Endodermal cell (in vitro differentiated cells): Measurements from ENCODE around the gene LRRC32. TPM values are rescaled to one million over a fixed set of nuclear protein-coding genes. Genes with fewer than 3 reads are reported as not detected.

Experiments
- DNase-seq: peaks from one replicate; pipeline ENCODE4 v3.0.0-alpha.2; 2017
- H3K27ac ChIP-seq: 2 replicates; pipeline ENCODE4 v1.5.1; 2013; ENCODE audit warnings: mild to moderate bottlenecking, low read depth, low read length, moderate library complexity
- H3K27me3 ChIP-seq: 2 replicates; pipeline ENCODE4 v1.6.1; 2013; ENCODE audit warnings: mild to moderate bottlenecking, low read length, moderate library complexity; ENCODE audit not compliant: insufficient read depth, control insufficient read depth, poor library complexity, severe bottlenecking
- H3K36me3 ChIP-seq: 2 replicates; pipeline ENCODE4 v1.7.0; 2013; ENCODE audit warnings: mild to moderate bottlenecking, low read length, moderate library complexity; ENCODE audit not compliant: control insufficient read depth, insufficient read depth
- H3K4me1 ChIP-seq: one replicate; pipeline ENCODE4 v1.7.0; 2013; ENCODE audit warnings: low read length; ENCODE audit not compliant: control insufficient read depth, insufficient read depth
- H3K4me3 ChIP-seq: 2 replicates; pipeline ENCODE4 v1.5.1; 2013; ENCODE audit warnings: mild to moderate bottlenecking, low read length, moderate library complexity
- H3K9ac ChIP-seq: 2 replicates; pipeline ENCODE4 v1.6.1; 2013; ENCODE audit warnings: mild to moderate bottlenecking, low read length, moderate library complexity; ENCODE audit not compliant: poor library complexity, severe bottlenecking; ENCODE audit errors: extremely low read depth
- H3K9me3 ChIP-seq: 2 replicates; pipeline ENCODE4 v1.6.1; 2013; ENCODE audit warnings: mild to moderate bottlenecking, low read length, moderate library complexity; ENCODE audit not compliant: control insufficient read depth
- H3K27ac Mint-ChIP-seq: 2 replicates; pipeline ENCODE4 v1.8.0; 2020; ENCODE audit warnings: mixed read lengths
- H3K27me3 Mint-ChIP-seq: 2 replicates; pipeline ENCODE4 v1.8.0; 2021; ENCODE audit warnings: mild to moderate bottlenecking, mixed read lengths; ENCODE audit not compliant: insufficient read depth
- H3K36me3 Mint-ChIP-seq: 2 replicates; pipeline ENCODE4 v1.8.0; 2020; ENCODE audit warnings: low read depth, mixed read lengths
- H3K4me1 Mint-ChIP-seq: 2 replicates; pipeline ENCODE4 v1.8.0; 2020; ENCODE audit warnings: mixed read lengths
- H3K4me3 Mint-ChIP-seq: 2 replicates; pipeline ENCODE4 v1.8.0; 2020; ENCODE audit warnings: mild to moderate bottlenecking, moderate library complexity, mixed read lengths
- H3K9me3 Mint-ChIP-seq: 2 replicates; pipeline ENCODE4 v1.8.0; 2020; ENCODE audit warnings: mild to moderate bottlenecking, mixed read lengths
- CTCF ChIP-seq: fragments of 200-600 bp; sonication (generic); conservative IDR thresholded peaks from 2 replicates; pipeline ENCODE4 v1.5.0; 2021; ENCODE audit warnings: antibody characterized with exemption, mild to moderate bottlenecking
- WGBS, 2 experiments: methylation state at CpG; one replicate each; pipeline versions ENCODE4 v1.1.5 to v1.1.7; 2013; ENCODE audit warnings: missing lambda C conversion rate in 2 of 2, mixed read lengths in 1 of 2; ENCODE audit not compliant: insufficient coverage in 1 of 2, insufficient read length in 1 of 2; 5-methylcytosine and 5-hydroxymethylcytosine counted together
- total RNA-seq, 2 donors: library from RNA; stranded (reverse); fragmentation: NEBNext Ultra II Directional in 1 of 2; extraction: Animal tissue kit (Norgen Biotek cat#: 25700) in 1 of 2; gene quantifications; 2 replicates in 1 of 2; 3 replicates in 1 of 2; pipeline ENCODE4 v1.2.1, GENCODE V29; 2021

LRRC32 gene
- total RNA-seq, 2 donors from 2014 or later, result 1.3 to 1.6 TPM

GRCh38 chr11:76617553-76618265, 52.8 kb downstream of the LRRC32 start:
- no peak for TF ChIP-seq CTCF
- H3K36me3 ChIP-seq, result no peaks in the 10 kb centered on the region
- 85 to 89% methylated on average over 5 to 7 of the region's 7 CpGs for WGBS, 2 experiments
- H3K4me1 ChIP-seq, result no peaks in the 10 kb centered on the region
- Mint-ChIP-seq H3K9me3 (peaks cover 15% of the 10 kb centered on the region), H3K4me3 (no peak overlapping the region), H3K27ac (no peak overlapping the region), H3K27me3 (no peaks in the 10 kb centered on the region), H3K36me3 (no peaks in the 10 kb centered on the region), H3K4me1 (peaks cover 1% of the 10 kb centered on the region)
- no peak overlapping the region for H3K9ac ChIP-seq
- no peak overlapping the region for H3K4me3 ChIP-seq
- DNase-seq, result peak; percentile 7
- no peak overlapping the region for H3K27ac ChIP-seq
- peaks cover 8% of the 10 kb centered on the region for H3K9me3 ChIP-seq
- no peaks in the 10 kb centered on the region for H3K27me3 ChIP-seq

GRCh38 chr11:76616676-76617552, 53.6 kb downstream of the LRRC32 start:
- Histone ChIP-seq H3K4me3 (no peak overlapping the region), H3K36me3 (no peaks in the 10 kb centered on the region), H3K9ac (no peak overlapping the region), H3K4me1 (no peaks in the 10 kb centered on the region), H3K27me3 (no peaks in the 10 kb centered on the region), H3K27ac (no peak overlapping the region), H3K9me3 (peaks cover 8% of the 10 kb centered on the region)
- peaks cover 1% of the 10 kb centered on the region for H3K4me1 Mint-ChIP-seq
- WGBS, 2 experiments, result 90 to 92% methylated on average over 9 to 10 of the region's 10 CpGs
- peak; percentile 26 for DNase-seq
- H3K9me3 Mint-ChIP-seq, result peaks cover 15% of the 10 kb centered on the region
- no peaks in the 10 kb centered on the region for H3K27me3 Mint-ChIP-seq
- no peak overlapping the region for H3K27ac Mint-ChIP-seq
- H3K36me3 Mint-ChIP-seq, result no peaks in the 10 kb centered on the region
- no peak overlapping the region for H3K4me3 Mint-ChIP-seq
- no peak for TF ChIP-seq CTCF

DNA sequence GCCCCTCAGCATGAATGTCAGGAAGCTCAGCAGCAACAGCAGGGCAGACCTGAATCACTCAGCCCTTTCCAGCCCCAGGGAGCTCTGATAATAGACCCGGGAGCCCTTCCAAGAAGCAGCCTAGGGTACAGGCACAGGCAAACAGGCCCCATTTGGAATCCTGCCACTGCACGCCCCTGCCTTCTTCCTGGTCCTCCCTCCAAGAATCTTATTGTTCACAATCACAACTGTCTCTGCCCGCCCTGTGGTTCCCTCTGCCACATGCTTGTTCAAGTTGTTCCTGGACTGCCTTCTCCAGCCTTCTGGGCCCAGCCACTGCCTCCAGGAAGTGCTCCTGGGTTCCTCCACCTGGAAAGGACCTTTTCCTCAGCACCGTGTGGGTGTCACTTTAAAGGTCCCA, 54.6 kb downstream of the LRRC32 start:
- Mint-ChIP-seq H3K9me3 (peaks cover 15% of the 10 kb centered on the region), H3K4me3 (no peak overlapping the region), H3K27ac (no peak overlapping the region), H3K27me3 (no peaks in the 10 kb centered on the region), H3K4me1 (peaks cover 6% of the 10 kb centered on the region), H3K36me3 (no peaks in the 10 kb centered on the region)
- Histone ChIP-seq H3K4me1 (no peaks in the 10 kb centered on the region), H3K27me3 (no peaks in the 10 kb centered on the region), H3K4me3 (no peak overlapping the region), H3K9me3 (peaks cover 8% of the 10 kb centered on the region), H3K36me3 (no peaks in the 10 kb centered on the region), H3K27ac (no peak overlapping the region), H3K9ac (no peak overlapping the region)
- TF ChIP-seq CTCF, result no peak
- DNase-seq, result peak; percentile 33
- 79 to 83% methylated on average over 2 to 4 of the region's 4 CpGs for WGBS, 2 experiments
